Uterus (tissue), 4 donors: ENCODE measurements around the gene CNN2. TPM values are rescaled to one million over a fixed set of nuclear protein-coding genes. Genes with fewer than 3 reads are reported as not detected.

Source experiments
- DNase-seq, 2 donors: peaks; one replicate each; pipeline ENCODE4 v3.0.0-alpha.2; 2019 to 2020
- H3K27ac ChIP-seq, 2 donors: fragments of 200-600 bp; sonication (generic); 1 replicate in 1 of 2; 2 replicates in 1 of 2; pipeline ENCODE4 v1.5.1; 2016 to 2018
- H3K27me3 ChIP-seq, 2 donors: fragments of 200-600 bp; sonication (generic); one replicate each; pipeline ENCODE4 v1.5.1; 2018 to 2019; ENCODE audit warnings: control low read depth in 1 of 2
- H3K36me3 ChIP-seq, 2 donors: fragments of 200-600 bp; sonication (generic); one replicate each; pipeline ENCODE4 v1.5.1; 2019; ENCODE audit warnings: control low read depth in 1 of 2
- H3K4me1 ChIP-seq, 2 donors: fragments of 200-600 bp; sonication (generic); one replicate each; pipeline ENCODE4 v1.5.1; 2018 to 2019; ENCODE audit warnings: control low read depth in 1 of 2
- H3K4me3 ChIP-seq, 2 donors: fragments of 200-600 bp; sonication (generic); 1 replicate in 1 of 2; 2 replicates in 1 of 2; pipeline ENCODE4 v1.5.1; 2018 to 2019; ENCODE audit warnings: mild to moderate bottlenecking in 1 of 2
- H3K9me3 ChIP-seq, 2 donors: fragments of 200-600 bp; sonication (generic); one replicate each; pipeline ENCODE4 v1.5.1; 2019; ENCODE audit warnings: control low read depth in 1 of 2
- CTCF ChIP-seq, 4 experiments: fragments of 200-600 bp in 2 of 4; fragments of 450-650 bp in 2 of 4; sonication (generic) in 2 of 4; IDR thresholded peaks; one replicate each; pipeline ENCODE4 v1.5.1; 2016 to 2019; ENCODE audit warnings: antibody characterized with exemption in 4 of 4, mild to moderate bottlenecking in 2 of 4, moderate library complexity in 1 of 4
- POLR2A ChIP-seq, 2 donors: fragments of 450-650 bp; IDR thresholded peaks; one replicate each; pipeline ENCODE4 v1.6.1; 2016; ENCODE audit warnings: antibody characterized with exemption in 2 of 2, mild to moderate bottlenecking in 1 of 2, moderate library complexity in 1 of 2
- intact Hi-C: fragments of 100-400 bp; cut with DNase I; formaldehyde crosslinking; loops from one replicate; pipeline ENCODE4 v1.15.1; 2023; ENCODE audit warnings: low total_unique reads
- total RNA-seq, 4 donors: library from RNA; depleted of rRNA in 3 of 4; stranded (reverse); fragments of >200 nt in 3 of 4; gene quantifications; one replicate each; pipeline versions ENCODE4 v1.1.0 to v1.2.4, GENCODE V29; 2014 to 2023
- donor health status: DM: yes; HTN: yes; CAD: no.

Gene CNN2
- total RNA-seq, 4 donors from 2014 or later, result 14.3 to 186 (median 88.5) TPM

DNA sequence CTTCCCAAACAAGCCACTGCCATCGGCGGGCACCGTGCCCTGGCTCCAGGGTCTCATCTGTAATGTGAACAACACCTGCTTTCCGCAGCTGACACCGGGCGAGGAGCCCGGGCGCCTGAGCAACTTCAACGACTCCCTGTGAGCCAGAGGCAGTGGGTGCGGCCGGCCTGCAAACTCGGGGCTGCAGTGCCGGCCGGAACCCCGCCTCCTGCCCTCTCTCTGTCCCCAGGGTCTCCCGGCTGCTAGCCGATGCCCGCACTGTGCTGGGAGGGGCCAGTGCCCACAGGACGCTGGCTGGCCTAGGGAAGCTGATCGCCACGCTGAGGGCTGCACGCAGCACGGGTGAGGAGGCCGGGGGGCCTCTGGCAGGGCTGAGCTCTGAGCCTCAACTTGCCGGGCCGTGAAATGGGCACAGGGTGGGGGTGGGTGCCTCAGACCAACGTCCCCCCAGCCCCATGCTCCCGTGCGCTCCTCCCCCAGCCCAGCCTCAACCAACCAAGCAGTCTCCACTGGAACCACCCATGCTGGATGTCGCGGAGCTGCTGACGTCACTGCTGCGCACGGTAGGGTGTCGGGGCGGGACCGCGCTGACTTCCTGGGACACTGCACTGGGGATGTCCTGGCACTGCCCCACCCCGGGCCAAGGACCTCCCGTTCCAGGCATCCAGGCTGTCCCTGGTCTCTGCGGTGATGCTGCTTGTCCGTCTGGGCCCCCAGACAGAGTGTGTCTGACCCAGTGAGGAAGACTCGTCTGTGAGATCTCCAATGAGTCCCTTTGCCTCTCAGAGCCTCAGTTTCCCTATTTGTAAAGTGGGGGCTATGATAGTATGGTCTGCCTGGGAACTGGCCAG lies 15.7 kb downstream of the CNN2 start:
- intact Hi-C loops, result no loop called here
- no peaks in the 10 kb centered on the region for H3K9me3 ChIP-seq
- DNase-seq, result no peak
- TF ChIP-seq CTCF (IDR thresholded peaks at IDR 0.05), result no peak
- no peak for TF ChIP-seq POLR2A (IDR thresholded peaks at IDR 0.05)
- peaks cover 0 to 19% of the 10 kb centered on the region in 2 donors for H3K4me1 ChIP-seq
- no peaks in the 10 kb centered on the region for H3K36me3 ChIP-seq
- H3K4me3 ChIP-seq, result no peak overlapping the region
- peaks cover 12 to 15% of the 10 kb centered on the region in 2 donors for H3K27me3 ChIP-seq
- H3K27ac ChIP-seq, result no peak overlapping the region

DNA sequence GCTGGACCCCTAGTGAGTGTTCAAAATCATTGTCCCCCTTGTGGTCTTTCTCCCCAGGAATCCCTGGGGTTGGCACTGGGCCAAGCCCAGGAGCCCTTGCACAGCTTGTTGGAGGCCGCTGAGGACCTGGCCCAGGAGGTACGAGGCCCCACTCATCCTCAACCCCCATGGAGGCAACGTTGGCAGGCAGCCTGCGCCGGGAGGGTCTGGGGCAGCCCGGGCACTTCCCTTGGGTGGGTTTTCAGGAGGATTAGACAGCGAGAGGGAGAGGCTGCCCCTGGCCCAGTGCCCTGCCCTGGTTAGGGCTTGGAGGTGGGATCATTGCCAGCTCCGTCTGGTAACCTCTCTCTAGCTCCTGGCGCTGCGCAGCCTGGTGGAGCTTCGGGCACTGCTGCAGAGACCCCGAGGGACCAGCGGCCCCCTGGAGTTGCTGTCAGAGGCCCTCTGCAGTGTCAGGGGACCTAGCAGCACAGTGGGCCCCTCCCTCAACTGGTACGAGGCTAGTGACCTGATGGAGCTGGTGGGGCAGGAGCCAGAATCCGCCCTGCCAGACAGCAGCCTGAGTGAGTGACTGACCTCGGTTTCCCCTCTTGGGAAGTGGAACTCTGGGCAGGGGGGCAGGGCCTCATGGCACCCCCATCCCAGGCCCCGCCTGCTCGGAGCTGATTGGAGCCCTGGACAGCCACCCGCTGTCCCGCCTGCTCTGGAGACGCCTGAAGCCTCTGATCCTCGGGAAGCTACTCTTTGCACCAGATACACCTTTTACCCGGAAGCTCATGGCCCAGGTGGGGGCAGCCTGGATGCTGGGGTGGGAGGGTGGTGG lies 16.5 kb downstream of the CNN2 start:
- Histone ChIP-seq H3K4me1 (peaks cover 0 to 19% of the 10 kb centered on the region in 2 donors), H3K4me3 (no peak overlapping the region), H3K9me3 (no peaks in the 10 kb centered on the region), H3K27me3 (peaks cover 12 to 15% of the 10 kb centered on the region in 2 donors), H3K36me3 (no peaks in the 10 kb centered on the region), H3K27ac (no peak overlapping the region)
- TF ChIP-seq CTCF (IDR thresholded peaks at IDR 0.05) (no peak), POLR2A (IDR thresholded peaks at IDR 0.05) (no peak)
- DNase-seq, result no peak
- intact Hi-C loops, result no loop called here

GRCh38 chr19:1045247-1045603 lies 18.8 kb downstream of the CNN2 start:
- intact Hi-C loops, result no loop called here
- peaks cover 0 to 11% of the 10 kb centered on the region in 2 donors for H3K4me1 ChIP-seq
- no peak for TF ChIP-seq POLR2A (IDR thresholded peaks at IDR 0.05)
- TF ChIP-seq CTCF (IDR thresholded peaks at IDR 0.05), result no peak
- H3K4me3 ChIP-seq, result no peak overlapping the region
- no peak for DNase-seq
- H3K9me3 ChIP-seq, result no peaks in the 10 kb centered on the region
- H3K27me3 ChIP-seq, result peaks cover 12 to 15% of the 10 kb centered on the region in 2 donors
- no peak overlapping the region for H3K27ac ChIP-seq
- H3K36me3 ChIP-seq, result no peaks in the 10 kb centered on the region

GRCh38 chr19:1046117-1046626 lies 19.8 kb downstream of the CNN2 start:
- Histone ChIP-seq H3K9me3 (no peaks in the 10 kb centered on the region), H3K4me3 (no peak overlapping the region), H3K36me3 (no peaks in the 10 kb centered on the region), H3K27ac (no peak overlapping the region), H3K4me1 (peaks cover 0 to 1% of the 10 kb centered on the region in 2 donors), H3K27me3 (peaks cover 12 to 15% of the 10 kb centered on the region in 2 donors)
- TF ChIP-seq CTCF (IDR thresholded peaks at IDR 0.05) (no peak), POLR2A (IDR thresholded peaks at IDR 0.05) (no peak)
- DNase-seq, result no peak
- intact Hi-C loops, result no loop called here
